ENCODE results near the gene IL32. TPM values are rescaled to one million over a fixed set of nuclear protein-coding genes. Genes with fewer than 3 reads are reported as not detected.

Gene IL32
- total and polyA plus RNA-seq, 9 of the 15 experiments (the other 6 are each of a cell fraction or from before 2014, with no cell fraction given), result 0.21 to 2.2 (median 0.37) TPM; not detected in 3

GRCh38 chr16:3023669-3024478 is 41.6 kb upstream of the IL32 start, which contains the start of the genes HCFC1R1 and THOC6 (continued):
- TF ChIP-seq ZNF592 (IDR thresholded peaks at IDR 0.05) (peak; percentile 47; the same call in 1 of the 2 replicates), ZSCAN29 (IDR thresholded peaks at IDR 0.05) (peak; percentile 62; the same call in 1 of the 2 replicates), PRMT5 (CRISPR knock-in tag; IDR thresholded peaks at IDR 0.05) (no peak), ZNF165 (CRISPR knock-in tag; IDR thresholded peaks at IDR 0.05; ENCODE audit: borderline replicate concordance) (no peak), ZBED1 (IDR thresholded peaks at IDR 0.05) (peak; percentile 74; the same call in 1 of the 2 replicates), BCLAF1 (IDR thresholded peaks at IDR 0.05; ENCODE audit: borderline replicate concordance in 1 of 2, control insufficient read depth in 1 of 2, low read depth in 2 of 2, low read length in 1 of 2) (peak in 1 of 2 experiments; percentile 58; a peak in 2 of 4 replicates), ZFP1 (CRISPR knock-in tag; IDR thresholded peaks at IDR 0.05) (no peak), MAX (CRISPR knock-in tag; IDR thresholded peaks at IDR 0.05) (peak; percentile 96), OTX1 (CRISPR knock-in tag; IDR thresholded peaks at IDR 0.05) (no peak), ZEB2 (IDR thresholded peaks at IDR 0.05) (no peak), E2F6 (IDR thresholded peaks at IDR 0.05; ENCODE audit: borderline replicate concordance in 1 of 2, extremely low read depth in 1 of 2, insufficient read depth in 1 of 2, insufficient read length in 1 of 2, low read depth in 1 of 2, low read length in 1 of 2, poor library complexity in 1 of 2, severe bottlenecking in 1 of 2) (peak; percentile 87 to 90), ZNF696 (CRISPR knock-in tag; conservative IDR thresholded peaks at IDR 0.05) (no peak), PHF20 (IDR thresholded peaks at IDR 0.05; ENCODE audit: partially characterized antibody) (peak; percentile 25), LCOR (CRISPR knock-in tag; IDR thresholded peaks at IDR 0.05) (no peak)
